Keratinocyte (primary cell): ENCODE data around the gene MTCH1.

Source experiments
- CTCF ChIP-seq, 3 experiments: IDR thresholded peaks in 1 of 3; conservative IDR thresholded peaks in 1 of 3; optimal IDR thresholded peaks in 1 of 3; 2 replicates in 2 of 3; 3 replicates in 1 of 3; pipeline versions ENCODE3 to v1.5.1; 2011; ENCODE audit warnings: low read length in 3 of 3, mild to moderate bottlenecking in 3 of 3, moderate library complexity in 2 of 3, control low read depth in 1 of 3, inconsistent platforms in 1 of 3; ENCODE audit not compliant: insufficient read depth in 2 of 3; ENCODE audit errors: extremely low read depth in 1 of 3
- EZH2 ChIP-seq: IDR thresholded peaks from one replicate; pipeline ENCODE4 v1.6.1; 2012; ENCODE audit warnings: inconsistent platforms, mild to moderate bottlenecking, low read length, moderate library complexity

DNA sequence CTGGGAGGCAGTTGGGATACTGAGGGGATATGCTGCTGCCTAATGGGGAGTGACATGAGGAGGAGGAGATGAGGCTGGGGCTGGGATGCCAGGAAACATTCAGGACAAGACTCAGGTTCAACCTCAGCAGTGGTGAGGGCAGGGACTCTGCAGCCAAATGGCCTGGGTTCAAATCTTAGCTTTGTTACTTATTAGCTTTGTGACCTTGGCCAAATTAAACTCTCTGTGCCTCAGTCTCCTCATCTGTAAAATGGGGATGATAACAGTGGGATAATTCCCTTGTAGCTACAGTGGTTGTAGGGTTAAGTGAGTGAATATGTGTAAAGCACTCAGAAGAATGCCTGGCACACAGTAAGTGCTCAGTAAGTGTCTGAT lies 29.6 kb downstream of the MTCH1 start:
- TF ChIP-seq CTCF (optimal IDR thresholded peaks at IDR 0.05 in 1 of 3, IDR thresholded peaks at IDR 0.05 in 1 of 3, conservative IDR thresholded peaks at IDR 0.05 in 1 of 3; ENCODE audit: extremely low read depth in 1 of 3, insufficient read depth in 2 of 3, low read length in 3 of 3) (no peak), EZH2 (no peak)
